GM21367 (cell line): ENCODE measurements around the gene POLE.
"Not testable (repeated sequence)": the region's sequence is repeated elsewhere in the genome, so short reads cannot be mapped to it uniquely, and the experiment has no call there.

Experiments
- ATAC-seq: cut with Tn5 transposase; IDR thresholded peaks from one replicate; pipeline ENCODE4 v1.9.1; 2021; ENCODE audit not compliant: unreplicated experiment

POLE gene

GRCh38 chr12:132601171-132601883, 85.8 kb downstream of the POLE start:
- ATAC-seq, result no peak

DNA sequence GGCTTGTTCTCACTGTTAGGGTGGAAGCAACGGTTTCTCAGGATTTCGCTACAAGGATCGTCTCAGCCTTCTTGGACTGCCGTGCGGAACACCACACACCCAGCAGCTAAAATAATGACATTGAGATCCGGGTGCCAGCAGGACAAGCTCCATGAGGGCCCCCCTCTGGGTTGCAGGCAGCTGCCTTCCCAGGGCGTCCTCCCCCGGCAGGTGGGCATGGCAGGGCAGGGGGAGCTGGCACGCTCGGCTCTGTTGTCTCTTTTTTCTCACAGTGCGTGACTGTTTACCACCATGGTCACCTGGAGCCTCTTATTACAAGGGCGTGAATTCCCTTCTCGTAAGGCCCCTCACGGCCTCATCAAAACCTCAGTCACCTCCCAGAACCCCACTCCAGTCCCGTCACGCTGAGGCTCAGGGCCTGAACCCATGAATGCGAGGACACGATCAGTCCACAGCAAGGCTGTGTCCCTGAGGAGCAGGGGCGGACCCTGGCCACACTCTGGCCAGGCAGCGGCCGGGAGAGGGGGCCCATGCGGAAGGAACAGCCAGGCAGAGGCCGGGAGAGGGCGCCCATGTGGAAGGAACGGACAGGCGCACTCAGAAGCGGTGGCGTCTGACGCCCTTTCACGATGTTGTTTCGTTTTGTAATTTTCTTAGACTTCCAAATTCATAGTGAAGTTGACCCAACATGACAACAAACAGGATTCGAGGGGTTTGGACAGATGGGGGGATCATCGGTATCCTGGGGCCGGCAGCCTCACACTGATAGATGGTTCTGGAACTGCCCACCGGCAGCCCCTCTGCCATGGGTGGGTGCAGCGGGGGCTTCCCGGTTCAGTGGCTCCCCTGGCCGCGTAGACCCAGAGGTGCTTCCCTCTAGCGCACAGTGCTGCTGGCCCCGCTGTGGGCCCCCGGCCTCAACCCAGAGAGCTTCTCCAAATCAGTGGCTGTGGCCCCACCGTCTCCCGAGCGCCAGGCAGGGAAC, 86.8 kb downstream of the POLE start:
- ATAC-seq, result no peak

- not testable (repeated sequence) for ATAC-seq
Measured at GRCh38 chr12:132599502-132599901, 87.6 kb downstream of the POLE start.

DNA sequence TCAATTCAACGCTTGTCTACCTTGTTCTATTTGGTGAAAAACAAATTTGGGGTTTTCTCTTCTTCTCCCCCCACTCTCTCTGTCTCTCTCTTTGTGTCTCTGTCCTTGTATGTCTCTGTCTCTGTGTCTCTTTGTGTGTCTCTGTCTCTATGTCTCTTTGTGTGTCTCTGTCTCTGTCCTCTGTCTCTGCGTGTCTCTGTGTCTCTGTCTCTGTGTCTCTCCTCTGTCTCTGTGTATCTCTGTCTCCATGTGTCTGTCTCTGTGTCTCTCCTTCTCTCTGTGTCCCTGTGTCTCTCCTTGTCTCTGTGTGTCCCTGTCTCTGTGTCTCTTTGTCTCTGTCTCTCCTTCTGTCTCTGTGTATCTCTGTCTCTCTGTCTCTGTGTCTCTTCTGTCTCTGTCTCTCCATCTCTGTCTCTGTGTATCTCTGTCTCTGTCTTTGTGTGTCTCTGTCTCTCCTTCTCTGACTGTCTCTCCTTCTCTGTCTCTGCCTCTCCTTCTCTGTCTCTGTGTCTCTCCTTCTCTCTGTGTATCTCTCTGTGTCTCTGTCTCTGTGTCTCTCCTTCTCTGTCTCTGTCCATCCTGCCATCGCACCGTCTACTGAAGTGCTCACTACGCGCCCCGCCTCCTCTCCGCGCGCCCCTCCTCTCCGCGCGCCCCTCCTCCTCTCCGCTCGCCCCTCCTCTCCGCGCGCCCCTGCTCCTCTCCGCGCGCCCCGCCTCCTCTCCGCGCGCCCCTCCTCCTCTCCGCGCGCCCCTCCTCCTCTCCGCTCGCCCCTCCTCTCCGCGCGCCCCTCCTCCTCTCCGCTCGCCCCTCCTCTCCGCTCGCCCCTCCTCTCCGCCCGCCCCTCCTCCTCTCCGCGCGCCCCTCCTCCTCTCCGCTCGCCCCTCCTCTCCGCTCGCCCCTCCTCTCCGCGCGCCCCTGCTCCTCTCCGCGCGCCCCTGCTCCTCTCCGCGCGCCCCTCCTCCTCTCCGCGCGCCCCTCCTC, 89.5 kb downstream of the POLE start:
- ATAC-seq, result no peak

GRCh38 chr12:132596016-132596415, 91.1 kb downstream of the POLE start:
- ATAC-seq, result no peak

GRCh38 chr12:132595183-132595582, 92.0 kb downstream of the POLE start:
- no peak for ATAC-seq

DNA sequence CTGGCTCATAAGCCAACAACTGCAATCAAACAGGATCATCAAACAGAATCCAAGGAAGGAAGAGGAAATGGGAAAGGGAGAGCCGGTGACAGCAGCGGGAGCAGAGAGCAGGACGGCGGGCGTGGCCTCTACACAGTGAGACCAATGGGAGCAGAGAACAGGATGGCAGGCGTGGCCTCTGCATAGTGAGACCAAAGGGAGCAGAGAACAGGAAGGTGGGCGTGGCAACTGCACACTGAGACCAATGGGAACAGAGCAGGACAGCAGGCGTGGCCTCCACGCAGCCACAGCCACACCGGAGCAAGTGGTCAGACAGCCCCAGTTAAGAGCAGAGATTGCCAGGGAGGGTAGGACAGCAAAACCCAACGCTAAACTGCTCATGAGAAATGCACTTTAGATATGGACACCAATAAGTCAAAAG, 93.2 kb downstream of the POLE start:
- ATAC-seq, result no peak

DNA sequence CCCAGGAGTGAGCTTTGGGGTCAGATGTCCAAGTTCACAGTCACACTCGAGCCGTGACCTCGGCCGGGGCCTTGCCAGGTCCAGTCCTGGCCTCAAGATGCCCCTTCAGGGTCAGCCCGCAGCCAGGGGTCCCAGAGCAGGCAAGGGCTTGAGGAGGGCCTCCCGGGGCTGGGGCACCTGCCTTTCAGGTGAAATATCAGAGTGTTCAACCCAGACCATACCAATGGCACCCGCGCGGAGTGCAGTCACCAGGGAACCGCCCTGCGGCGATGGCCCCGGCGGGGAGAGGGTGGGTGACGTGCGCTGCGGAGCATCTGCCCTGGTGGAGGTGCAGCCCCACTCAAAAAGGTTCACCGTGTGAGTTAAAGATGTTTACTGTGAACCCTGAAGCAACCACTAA, 93.6 kb downstream of the POLE start:
- no peak for ATAC-seq

- ATAC-seq, result no peak
Measured at GRCh38 chr12:132593071-132593470, 94.1 kb downstream of the POLE start.

DNA sequence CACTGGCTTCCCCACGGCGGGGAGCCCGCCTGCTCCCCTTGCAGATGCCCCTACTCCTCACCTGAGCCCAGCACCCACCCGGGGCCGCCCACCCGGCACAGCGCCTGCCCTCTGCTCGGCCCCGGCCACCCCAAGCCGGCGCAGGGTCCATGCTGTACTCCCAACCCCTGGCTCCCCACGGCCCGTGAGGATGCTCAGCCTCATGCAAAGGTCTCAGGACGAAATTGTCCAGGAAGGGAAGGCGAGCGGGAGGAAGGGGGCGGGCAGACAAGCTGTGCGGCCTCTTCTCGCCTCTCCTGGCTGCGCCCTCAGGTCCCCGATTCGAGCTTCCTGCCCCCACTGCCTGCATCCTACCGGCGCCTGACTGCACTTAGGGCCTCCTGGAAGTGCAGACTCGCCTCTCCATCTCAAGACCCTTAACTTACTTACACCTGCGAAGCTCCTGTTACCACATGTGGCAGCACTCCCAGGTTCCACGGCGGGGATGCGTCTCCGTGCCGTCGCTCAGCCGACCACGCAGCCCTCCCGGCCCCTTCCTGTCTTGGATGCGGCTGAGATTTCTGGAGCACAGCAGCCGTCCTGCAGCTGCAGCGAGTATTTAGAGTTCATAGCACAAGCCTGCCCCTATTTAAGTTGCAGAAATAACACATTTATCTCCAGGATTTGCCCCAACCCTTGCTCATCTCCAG, 94.7 kb downstream of the POLE start:
- no peak for ATAC-seq

- no peak for ATAC-seq
Measured at GRCh38 chr12:132591107-132591935, 95.8 kb downstream of the POLE start.

DNA sequence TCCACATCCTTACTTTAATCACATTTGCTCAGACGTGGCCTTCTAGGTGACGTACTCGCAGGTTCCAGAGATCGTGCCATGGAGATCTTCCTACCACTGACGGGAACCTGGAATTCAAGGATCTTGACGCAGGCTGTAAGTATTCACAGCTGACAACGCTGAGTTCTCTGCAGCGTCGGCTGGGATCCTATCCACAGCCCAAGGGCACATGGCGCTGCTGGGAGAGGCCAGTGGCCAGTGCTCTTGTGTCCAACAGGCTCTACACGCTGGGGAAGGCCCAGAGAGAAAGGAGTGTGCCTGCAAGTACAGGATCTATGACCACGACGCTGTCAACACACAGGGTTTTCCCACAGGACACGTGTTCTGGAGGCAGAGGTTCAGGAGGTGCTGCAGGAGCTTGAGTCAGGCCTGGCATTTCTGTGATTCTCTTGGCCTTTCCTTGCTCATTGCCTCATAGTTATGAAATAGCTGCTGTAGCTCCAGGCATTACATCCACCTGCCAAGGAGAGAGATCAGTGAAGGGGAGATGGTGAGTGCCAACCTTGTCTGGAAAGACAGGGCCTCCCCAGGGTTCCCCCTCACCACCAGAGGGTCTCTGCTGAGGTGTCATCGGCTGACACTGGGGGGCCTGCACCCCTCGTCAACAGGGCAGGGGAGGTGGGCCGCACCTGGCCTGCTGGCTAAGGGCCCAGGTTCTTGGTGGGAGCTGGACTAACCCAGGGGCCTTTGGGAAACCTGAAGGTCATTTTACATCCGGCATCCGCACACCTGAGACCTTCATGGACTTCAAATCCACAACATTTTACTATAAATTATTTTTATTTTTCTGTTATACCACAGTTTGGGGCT, 98.1 kb downstream of the POLE start:
- no peak for ATAC-seq

- ATAC-seq, result no peak
Measured at GRCh38 chr12:132588319-132588718, 98.8 kb downstream of the POLE start.

DNA sequence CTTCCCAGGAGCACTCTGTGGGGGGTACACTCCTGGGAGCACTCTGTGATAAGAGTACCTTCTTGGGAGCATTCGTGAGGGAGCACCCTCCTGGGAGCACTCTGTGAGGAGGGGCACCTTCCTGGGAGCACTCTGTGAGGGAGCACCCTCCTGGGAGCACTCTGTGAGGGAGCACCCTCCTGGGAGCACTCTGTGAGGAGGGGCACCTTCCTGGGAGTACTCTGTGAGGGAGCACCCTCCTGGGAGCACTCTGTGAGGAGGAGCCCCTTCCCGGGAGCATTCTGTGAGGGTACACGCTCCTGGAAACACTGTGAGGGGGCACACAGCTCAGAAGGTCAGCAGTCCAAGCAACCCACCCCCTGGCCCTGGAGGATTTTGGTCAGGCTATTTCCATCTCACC, 99.4 kb downstream of the POLE start:
- no peak for ATAC-seq

- ATAC-seq, result no peak
Measured at GRCh38 chr12:132586929-132587328, 100.2 kb downstream of the POLE start.

GRCh38 chr12:132585177-132585576, 102.0 kb downstream of the POLE start:
- ATAC-seq, result no peak

GRCh38 chr12:132584429-132584828, 102.7 kb downstream of the POLE start:
- no peak for ATAC-seq

GRCh38 chr12:132583736-132584135, 103.4 kb downstream of the POLE start:
- ATAC-seq, result no peak

- no peak for ATAC-seq
Measured at GRCh38 chr12:132583411-132583710, 103.8 kb downstream of the POLE start.
